Keratinocyte (primary cell): ENCODE measurements around the gene PDZRN3. TPM values are rescaled to one million over a fixed set of nuclear protein-coding genes. Genes with fewer than 3 reads are reported as not detected.

Source experiments
- DNase-seq: peaks from one replicate; pipeline ENCODE4 v3.0.0-alpha.2; 2011; ENCODE audit warnings: low read depth, missing footprints, low spot score
- FAIRE-seq: peaks from 2 replicates; lab custom pipeline; 2011; peaks lifted over from hg19 to GRCh38; lab: Jason Lieb, UNC
- H2AFZ ChIP-seq: 2 replicates; pipeline ENCODE4 v1.6.0; 2012; ENCODE audit warnings: low read length, control low read depth, inconsistent platforms; ENCODE audit not compliant: control insufficient read depth
- H3K27ac ChIP-seq: 2 replicates; pipeline ENCODE4 v1.5.1; 2011; ENCODE audit warnings: low read length; ENCODE audit not compliant: control insufficient read depth, insufficient read depth
- H3K27me3 ChIP-seq: 3 replicates; pipeline ENCODE4 v1.6.0; 2011; ENCODE audit warnings: low read length; ENCODE audit not compliant: control insufficient read depth, insufficient read depth; ENCODE audit errors: extremely low read depth
- H3K36me3 ChIP-seq, 2 experiments: 2 replicates in 1 of 2; 3 replicates in 1 of 2; pipeline ENCODE4 v1.5.1; 2011; ENCODE audit warnings: low read length in 2 of 2, mild to moderate bottlenecking in 1 of 2; ENCODE audit not compliant: control insufficient read depth in 2 of 2, insufficient read depth in 2 of 2; ENCODE audit errors: extremely low read depth in 1 of 2
- H3K4me1 ChIP-seq: 3 replicates; pipeline ENCODE4 v1.5.1; 2011; ENCODE audit warnings: low read length; ENCODE audit not compliant: control insufficient read depth, insufficient read depth; ENCODE audit errors: extremely low read depth
- H3K4me2 ChIP-seq: 3 replicates; pipeline ENCODE4 v1.6.0; 2011; ENCODE audit warnings: low read depth, low read length; ENCODE audit not compliant: control insufficient read depth, insufficient read depth; ENCODE audit errors: extremely low read depth
- H3K4me3 ChIP-seq, 3 experiments: fragments of 200-600 bp in 1 of 3; sonication (generic) in 1 of 3; 2 replicates in 2 of 3; 3 replicates in 1 of 3; pipeline ENCODE4 v1.5.1; 2011 to 2016; ENCODE audit warnings: low read length in 3 of 3, mild to moderate bottlenecking in 3 of 3, control low read depth in 2 of 3, inconsistent platforms in 1 of 3, low read depth in 1 of 3, mixed read lengths in 1 of 3, mixed run types in 1 of 3, moderate library complexity in 1 of 3; ENCODE audit not compliant: control insufficient read depth in 2 of 3, insufficient read depth in 2 of 3; ENCODE audit errors: extremely low read depth in 1 of 3
- H3K79me2 ChIP-seq: 2 replicates; pipeline ENCODE4 v1.6.0; 2012; ENCODE audit warnings: low read length; ENCODE audit not compliant: control insufficient read depth, insufficient read depth
- H3K9ac ChIP-seq: 3 replicates; pipeline ENCODE4 v1.6.0; 2011; ENCODE audit warnings: low read length; ENCODE audit not compliant: control insufficient read depth, insufficient read depth; ENCODE audit errors: extremely low read depth
- H3K9me1 ChIP-seq: 3 replicates; pipeline ENCODE4 v1.6.0; 2011; ENCODE audit warnings: low read length; ENCODE audit not compliant: control insufficient read depth, insufficient read depth; ENCODE audit errors: extremely low read depth
- H3K9me3 ChIP-seq: 2 replicates; pipeline ENCODE4 v1.5.1; 2012; ENCODE audit warnings: low read depth, low read length; ENCODE audit not compliant: control insufficient read depth
- H4K20me1 ChIP-seq: 3 replicates; pipeline ENCODE4 v1.6.0; 2011; ENCODE audit warnings: low read length; ENCODE audit not compliant: control insufficient read depth, insufficient read depth; ENCODE audit errors: extremely low read depth
- CTCF ChIP-seq, 3 experiments: IDR thresholded peaks in 1 of 3; conservative IDR thresholded peaks in 1 of 3; optimal IDR thresholded peaks in 1 of 3; 2 replicates in 2 of 3; 3 replicates in 1 of 3; pipeline versions ENCODE3 to v1.5.1; 2011; ENCODE audit warnings: low read length in 3 of 3, mild to moderate bottlenecking in 3 of 3, moderate library complexity in 2 of 3, control low read depth in 1 of 3, inconsistent platforms in 1 of 3; ENCODE audit not compliant: insufficient read depth in 2 of 3; ENCODE audit errors: extremely low read depth in 1 of 3
- EZH2 ChIP-seq: IDR thresholded peaks from one replicate; pipeline ENCODE4 v1.6.1; 2012; ENCODE audit warnings: inconsistent platforms, mild to moderate bottlenecking, low read length, moderate library complexity
- dilution Hi-C: fragments of 300-500 bp; cut with MboI; formaldehyde crosslinking; loops from one replicate; pipeline ENCODE4 v1.7.0; 2020; ENCODE audit warnings: low sequenced_read_pairs; ENCODE audit not compliant: extremely low pct_ligation_motif_present
- polyA plus RNA-seq, 5 experiments: library from polyadenylated mRNA; depleted of rRNA in 3 of 5; stranded (reverse) in 3 of 5; stranded (forward) in 1 of 5; unstranded in 1 of 5; fragments of >200 nt; gene quantifications; 1 replicate in 1 of 5; 2 replicates in 3 of 5; 3 replicates in 1 of 5; pipeline versions ENCODE4 v1.2.1 to v1.2.3, GENCODE V29; 2011 to 2012; ENCODE audit warnings: missing spikeins in 2 of 5, low read depth in 1 of 5, low replicate concordance in 1 of 5

Gene PDZRN3
- polyA plus RNA-seq, 1 donor (not counting 4 experiments of a cell fraction or from before 2014, with no cell fraction given), result not detected

GRCh38 chr3:73540969-73541740 is 83.6 kb downstream of the PDZRN3 start:
- H3K27me3 ChIP-seq, result no peaks in the 10 kb centered on the region
- FAIRE-seq (peak; percentile 5), DNase-seq (peak; percentile 7)
- no peaks in the 10 kb centered on the region for H3K79me2 ChIP-seq
- peaks cover 13% of the 10 kb centered on the region for H3K4me1 ChIP-seq
- peak overlapping the region; percentile 22 for H3K4me2 ChIP-seq
- H3K36me3 ChIP-seq, result no peaks in the 10 kb centered on the region
- H2AFZ ChIP-seq, result no peak overlapping the region
- no peak overlapping the region for H3K9ac ChIP-seq
- no peaks in the 10 kb centered on the region for H3K9me3 ChIP-seq
- H4K20me1 ChIP-seq, result no peaks in the 10 kb centered on the region
- peak overlapping the region; percentile 45 for H3K27ac ChIP-seq
- no peak overlapping the region for H3K4me3 ChIP-seq
- H3K9me1 ChIP-seq, result no peaks in the 10 kb centered on the region
- TF ChIP-seq CTCF (optimal IDR thresholded peaks at IDR 0.05 in 1 of 3, IDR thresholded peaks at IDR 0.05 in 1 of 3, conservative IDR thresholded peaks at IDR 0.05 in 1 of 3; ENCODE audit: extremely low read depth in 1 of 3, insufficient read depth in 2 of 3, low read length in 3 of 3), result no peak
- no peak for TF ChIP-seq EZH2
- dilution Hi-C loops, result no loop called here

GRCh38 chr3:73538486-73538885 is 86.3 kb downstream of the PDZRN3 start:
- H3K27me3 ChIP-seq, result no peaks in the 10 kb centered on the region
- H3K4me3 ChIP-seq, result no peak overlapping the region
- dilution Hi-C loops, result no loop called here
- no peaks in the 10 kb centered on the region for H4K20me1 ChIP-seq
- no peaks in the 10 kb centered on the region for H3K9me1 ChIP-seq
- no peaks in the 10 kb centered on the region for H3K36me3 ChIP-seq
- no peak overlapping the region for H3K9ac ChIP-seq
- DNase-seq (no peak), FAIRE-seq (no peak)
- no peak overlapping the region for H3K4me2 ChIP-seq
- TF ChIP-seq EZH2, result no peak
- TF ChIP-seq CTCF (optimal IDR thresholded peaks at IDR 0.05 in 1 of 3, IDR thresholded peaks at IDR 0.05 in 1 of 3, conservative IDR thresholded peaks at IDR 0.05 in 1 of 3; ENCODE audit: extremely low read depth in 1 of 3, insufficient read depth in 2 of 3, low read length in 3 of 3), result no peak
- H3K9me3 ChIP-seq, result no peaks in the 10 kb centered on the region
- no peak overlapping the region for H3K27ac ChIP-seq
- H2AFZ ChIP-seq, result no peak overlapping the region
- H3K79me2 ChIP-seq, result no peaks in the 10 kb centered on the region
- peaks cover 9% of the 10 kb centered on the region for H3K4me1 ChIP-seq
